Right renal pelvis (tissue), 4 donors: ENCODE results near the gene CAMK4. TPM values are rescaled to one million over a fixed set of nuclear protein-coding genes. Genes with fewer than 3 reads are reported as not detected.

Experiments
- DNase-seq, 4 donors: peaks; one replicate each; pipeline ENCODE4 v3.0.0-alpha.2; 2013; ENCODE audit warnings: low read depth in 4 of 4, low spot score in 3 of 4, missing footprints in 1 of 4
- polyA plus RNA-seq, 4 donors: library from polyadenylated mRNA; unstranded; fragments of 120-200 nt; gene quantifications; one replicate each; pipeline ENCODE4 v1.2.1, GENCODE V29; 2013; ENCODE audit not compliant: insufficient read length in 4 of 4

Gene CAMK4
- 1 to 10 TPM; 5.3 to 6.8 (median 5.6) TPM for polyA plus RNA-seq

- peak; percentile 58 to 71 (median 63) for DNase-seq
Observed at GRCh38 chr5:111223787-111224560, at the start of gene CAMK4. TSS of gene CAMK4 (plus strand) at chr5:111224384. CDS start at chr5:111224484, 100 bp downstream.

GRCh38 chr5:111183064-111183463 is 41.1 kb upstream of the CAMK4 start:
- no peak for DNase-seq

- no peak for DNase-seq
Observed at GRCh38 chr5:111187079-111187478, 37.1 kb upstream of the CAMK4 start.

- no peak for DNase-seq
Observed at GRCh38 chr5:111194053-111194452, 30.1 kb upstream of the CAMK4 start.

- no peak for DNase-seq
Observed at GRCh38 chr5:111194925-111195324, 29.3 kb upstream of the CAMK4 start.

GRCh38 chr5:111197523-111197922 is 26.7 kb upstream of the CAMK4 start:
- no peak for DNase-seq

GRCh38 chr5:111198281-111198966 is 25.8 kb upstream of the CAMK4 start:
- DNase-seq, result no peak

- no peak for DNase-seq
Observed at GRCh38 chr5:111200828-111201227, 23.4 kb upstream of the CAMK4 start.

GRCh38 chr5:111201705-111202104 is 22.5 kb upstream of the CAMK4 start:
- DNase-seq, result no peak

GRCh38 chr5:111211341-111211740 is 12.8 kb upstream of the CAMK4 start:
- no peak for DNase-seq

- DNase-seq, result no peak
Observed at GRCh38 chr5:111214052-111214742, 10.0 kb upstream of the CAMK4 start.

GRCh38 chr5:111215971-111216370 is 8.2 kb upstream of the CAMK4 start:
- no peak for DNase-seq

GRCh38 chr5:111221139-111221538 is 3.0 kb upstream of the CAMK4 start:
- no peak for DNase-seq

- DNase-seq, result peak in 1 of 4 donors; percentile 1
Observed at GRCh38 chr5:111223101-111223786, 940 bp upstream of the CAMK4 start.

- peak in 1 of 4 donors; percentile 3 for DNase-seq
Observed at GRCh38 chr5:111224561-111225345, 569 bp downstream of the CAMK4 start.

GRCh38 chr5:111225926-111226325 is 1.7 kb downstream of the CAMK4 start:
- DNase-seq, result no peak

GRCh38 chr5:111226556-111226955 is 2.4 kb downstream of the CAMK4 start:
- no peak for DNase-seq

GRCh38 chr5:111227226-111227782 is 3.1 kb downstream of the CAMK4 start:
- DNase-seq, result no peak

GRCh38 chr5:111227801-111228200 is 3.6 kb downstream of the CAMK4 start:
- DNase-seq, result no peak
